GM19324 (cell line): ENCODE results near the gene RNF157.
"Not testable (repeated sequence)": the region's sequence is repeated elsewhere in the genome, so short reads cannot be mapped to it uniquely, and the experiment has no call there.

Experiments
- ATAC-seq: cut with Tn5 transposase; IDR thresholded peaks from one replicate; pipeline ENCODE4 v1.9.1; 2021; ENCODE audit warnings: mild to moderate bottlenecking, moderate library complexity; ENCODE audit not compliant: unreplicated experiment, low FRiP score

Gene RNF157

DNA sequence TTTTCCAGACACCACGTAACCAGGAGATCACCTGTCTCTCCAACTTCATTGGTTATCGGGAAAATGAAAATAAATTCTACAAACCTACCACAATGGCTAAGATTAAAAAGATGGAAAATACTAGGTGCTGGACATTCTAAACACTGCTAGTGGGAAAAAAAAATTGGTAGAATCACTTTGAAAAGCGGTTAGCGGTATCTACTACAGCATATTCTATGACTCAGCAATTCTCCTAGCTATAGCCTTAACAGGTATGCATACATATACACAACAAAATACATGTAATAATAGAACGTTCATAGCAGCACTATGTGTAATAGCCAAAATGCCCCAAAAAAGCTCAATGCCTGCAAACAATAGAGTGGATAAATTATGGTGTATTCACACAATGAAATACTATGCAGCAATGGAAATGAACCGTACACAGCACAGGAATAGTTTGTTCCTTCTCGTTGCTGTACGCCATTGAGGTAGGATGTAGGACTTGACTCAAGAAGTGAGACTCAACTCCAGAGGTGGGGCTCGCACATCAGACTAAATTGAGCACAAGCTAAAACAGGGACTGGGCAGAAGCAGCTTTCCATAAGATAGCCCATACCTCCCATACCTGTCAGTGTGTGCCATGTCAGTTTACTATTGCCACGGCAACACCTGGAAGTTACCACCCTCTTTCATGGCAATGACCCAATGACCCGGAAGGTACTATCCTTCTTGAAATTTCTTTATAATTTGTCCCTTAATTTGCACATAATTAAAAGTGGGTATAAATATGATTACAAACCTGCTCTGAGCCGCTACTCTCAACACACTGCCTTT lies 44.8 kb downstream of the RNF157 start:
- ATAC-seq: no peak

DNA sequence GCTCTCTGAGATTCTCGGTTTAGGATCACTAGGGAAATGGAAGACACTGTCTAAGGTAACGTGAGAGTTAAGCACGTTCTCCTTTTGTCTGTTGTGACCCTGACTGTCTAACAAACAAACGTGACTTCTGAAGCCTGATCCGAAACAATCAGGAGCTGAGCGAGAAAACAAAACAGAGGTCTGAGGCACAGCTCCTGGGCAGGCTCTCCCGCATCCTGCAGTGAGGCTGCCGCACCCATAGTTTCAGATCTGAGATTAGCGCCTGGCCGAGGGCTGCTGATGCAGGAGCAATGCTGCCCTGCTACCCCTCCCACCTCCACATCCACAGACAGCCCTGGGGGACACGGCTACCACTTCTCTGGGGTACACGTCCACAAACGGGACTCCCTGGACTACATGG lies 46.7 kb downstream of the RNF157 start:
- ATAC-seq: no peak

DNA sequence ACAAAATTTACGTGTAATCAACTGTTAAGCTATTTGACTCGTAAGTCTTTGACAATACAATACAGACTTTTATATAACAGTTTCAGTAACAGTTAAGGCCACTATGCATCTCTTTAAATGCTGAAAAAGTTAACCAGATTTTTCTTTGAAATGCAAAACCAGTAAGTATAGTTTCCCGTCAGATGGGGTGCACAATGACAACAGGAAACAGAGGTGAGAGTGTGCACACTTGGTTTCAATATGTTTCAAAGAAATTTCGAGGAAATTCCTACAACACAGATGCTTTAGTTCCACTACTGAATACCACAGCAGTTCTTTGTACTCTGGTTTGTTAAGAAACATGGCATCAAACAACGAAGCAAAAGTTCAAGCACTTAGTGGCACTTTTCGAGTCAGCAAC lies 48.4 kb downstream of the RNF157 start:
- ATAC-seq: peak; percentile 43

DNA sequence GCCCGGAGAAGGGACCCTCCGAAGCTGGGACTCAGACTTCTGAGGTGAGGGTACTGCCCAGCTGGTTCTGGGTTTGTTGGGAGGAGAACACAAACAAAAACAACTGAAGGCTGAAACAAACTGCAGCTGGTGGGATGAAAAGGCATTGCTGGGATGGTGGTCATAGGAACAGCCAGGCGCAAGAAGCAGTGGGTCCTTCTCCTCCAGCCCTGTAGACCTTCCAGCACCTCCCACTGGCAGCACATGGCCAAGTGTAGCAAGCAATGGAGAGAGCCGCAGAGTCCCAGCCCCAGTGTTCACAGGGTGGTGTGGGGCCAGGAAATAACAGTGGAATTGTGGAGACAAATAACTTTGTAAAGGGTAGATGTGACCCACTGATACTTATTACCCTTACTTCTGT lies 50.6 kb downstream of the RNF157 start:
- no peak for ATAC-seq

DNA sequence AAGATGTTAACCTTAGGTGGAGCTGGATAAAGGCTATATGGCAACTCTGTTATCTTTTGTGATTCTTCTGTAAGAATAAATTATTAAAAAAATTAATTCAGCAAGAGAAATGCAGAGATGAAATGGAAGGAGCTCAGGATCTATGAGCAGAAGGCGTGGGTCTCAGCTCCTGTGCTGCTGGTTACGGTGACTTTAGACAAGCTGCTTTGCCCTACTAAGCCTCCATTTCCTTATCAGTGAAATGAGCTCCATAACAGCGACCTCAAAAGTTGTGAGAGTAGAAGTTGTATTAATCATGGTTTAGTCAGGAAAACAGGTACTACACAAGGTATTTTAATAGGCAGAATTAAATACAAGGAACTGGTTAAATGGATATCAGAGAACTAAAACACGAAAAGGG lies 51.0 kb downstream of the RNF157 start:
- no peak for ATAC-seq

DNA sequence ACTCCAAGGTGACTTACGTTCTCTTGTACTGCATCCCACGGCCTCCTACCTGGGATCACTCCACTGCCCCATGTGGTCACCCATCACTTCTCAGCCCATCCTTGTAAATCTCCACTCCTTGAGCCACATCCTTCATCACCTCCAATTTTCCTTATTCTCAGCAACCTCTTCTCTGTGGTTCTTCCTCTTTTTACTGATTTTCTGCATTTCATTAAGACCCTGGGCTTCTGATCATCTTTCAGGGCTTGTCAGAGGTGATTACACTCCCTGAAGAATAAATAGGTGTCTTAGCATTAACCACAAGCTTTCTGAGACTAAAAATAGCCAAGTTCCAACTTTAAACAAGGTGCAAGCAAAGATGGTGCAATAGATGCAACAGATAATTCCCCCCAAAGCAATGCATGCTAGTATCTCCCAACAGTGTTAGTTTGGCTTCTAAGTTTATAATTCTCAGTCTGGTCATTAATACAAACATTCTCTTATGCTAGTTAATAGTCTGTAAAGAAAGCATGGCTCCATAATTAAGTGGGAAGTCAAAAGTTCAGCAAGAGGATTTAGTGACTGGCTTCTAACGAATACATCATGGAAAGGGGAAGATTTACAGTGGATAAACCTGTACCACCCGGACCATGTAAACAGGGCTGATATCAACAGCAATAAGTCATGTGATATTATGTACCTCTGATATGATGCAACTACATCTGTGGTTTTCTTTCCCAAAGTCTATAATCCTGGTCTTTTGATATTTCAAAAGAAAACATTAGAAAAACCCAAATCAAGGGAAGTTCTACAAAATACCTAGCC lies 51.9 kb downstream of the RNF157 start:
- ATAC-seq: no peak

DNA sequence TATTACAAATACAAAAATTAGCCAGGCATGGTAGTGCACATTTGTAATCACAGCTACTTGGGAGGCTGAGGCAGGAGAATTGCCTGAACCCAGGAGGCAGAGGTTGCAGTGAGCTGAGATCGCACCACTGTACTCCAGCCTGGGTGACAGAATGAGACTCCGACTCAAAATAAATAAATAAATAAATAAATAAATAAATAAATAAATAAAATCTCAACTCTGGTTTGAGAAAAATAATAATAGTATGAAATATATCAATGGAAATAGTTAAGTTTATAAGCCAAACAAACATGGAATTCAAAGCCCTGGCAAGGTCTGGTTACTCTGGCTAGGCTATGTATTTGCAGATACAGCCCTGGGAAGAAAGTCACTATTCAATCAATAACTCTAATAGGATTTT lies 53.5 kb downstream of the RNF157 start:
- not testable (repeated sequence) for ATAC-seq

DNA sequence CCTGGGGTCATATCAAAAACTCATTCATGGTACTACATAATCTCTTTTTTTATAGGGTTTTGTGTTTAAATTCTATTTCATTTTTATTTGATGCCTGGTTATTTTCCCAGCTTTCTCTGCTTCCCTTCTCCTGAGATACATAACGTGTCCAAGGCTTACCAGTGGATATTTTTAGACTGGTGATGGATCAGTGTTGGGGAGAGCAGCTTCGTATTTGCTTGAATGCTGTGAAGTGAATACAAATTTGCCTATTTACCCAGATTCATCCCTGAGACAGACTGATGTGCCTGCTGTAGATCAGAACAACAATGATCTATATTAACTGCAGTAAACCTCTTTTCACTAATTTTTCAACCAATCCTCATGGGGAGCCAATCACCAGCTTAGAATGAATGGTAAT lies 56.0 kb downstream of the RNF157 start:
- no peak for ATAC-seq

DNA sequence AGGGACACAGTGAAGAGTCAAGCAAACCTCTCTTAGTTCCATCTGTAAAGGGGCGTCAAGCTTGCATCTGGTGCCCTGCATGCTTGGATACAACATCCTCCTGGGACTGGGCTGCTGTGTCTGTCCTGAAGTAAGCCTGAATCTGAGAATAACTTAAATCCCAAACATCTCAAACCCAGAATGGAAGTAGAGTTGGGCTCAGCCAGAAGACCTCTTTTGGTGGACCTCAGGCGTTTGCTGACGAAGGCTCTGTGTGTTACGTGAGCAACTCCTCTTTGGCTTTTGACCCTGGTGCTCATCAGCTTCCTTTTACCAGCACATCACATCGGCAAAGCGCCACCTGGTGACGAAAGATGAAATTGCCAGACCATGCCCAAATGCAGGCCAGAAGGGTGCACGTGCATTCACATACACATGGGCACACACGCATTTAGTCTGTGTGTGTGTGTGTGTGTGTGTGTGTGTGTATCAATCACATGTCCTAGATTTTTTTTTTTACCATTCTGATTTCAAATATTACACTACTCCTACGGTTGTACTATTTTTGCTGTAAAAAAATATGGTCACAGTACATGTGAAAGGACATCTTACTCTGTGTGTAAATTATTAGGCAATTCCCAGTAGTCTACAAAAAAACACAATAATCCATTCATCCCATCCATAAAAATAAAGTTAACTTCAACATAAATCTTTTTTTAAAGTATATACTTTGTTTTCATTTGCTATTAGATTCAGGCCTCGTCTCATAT lies 58.1 kb downstream of the RNF157 start:
- ATAC-seq: peak; percentile 47

DNA sequence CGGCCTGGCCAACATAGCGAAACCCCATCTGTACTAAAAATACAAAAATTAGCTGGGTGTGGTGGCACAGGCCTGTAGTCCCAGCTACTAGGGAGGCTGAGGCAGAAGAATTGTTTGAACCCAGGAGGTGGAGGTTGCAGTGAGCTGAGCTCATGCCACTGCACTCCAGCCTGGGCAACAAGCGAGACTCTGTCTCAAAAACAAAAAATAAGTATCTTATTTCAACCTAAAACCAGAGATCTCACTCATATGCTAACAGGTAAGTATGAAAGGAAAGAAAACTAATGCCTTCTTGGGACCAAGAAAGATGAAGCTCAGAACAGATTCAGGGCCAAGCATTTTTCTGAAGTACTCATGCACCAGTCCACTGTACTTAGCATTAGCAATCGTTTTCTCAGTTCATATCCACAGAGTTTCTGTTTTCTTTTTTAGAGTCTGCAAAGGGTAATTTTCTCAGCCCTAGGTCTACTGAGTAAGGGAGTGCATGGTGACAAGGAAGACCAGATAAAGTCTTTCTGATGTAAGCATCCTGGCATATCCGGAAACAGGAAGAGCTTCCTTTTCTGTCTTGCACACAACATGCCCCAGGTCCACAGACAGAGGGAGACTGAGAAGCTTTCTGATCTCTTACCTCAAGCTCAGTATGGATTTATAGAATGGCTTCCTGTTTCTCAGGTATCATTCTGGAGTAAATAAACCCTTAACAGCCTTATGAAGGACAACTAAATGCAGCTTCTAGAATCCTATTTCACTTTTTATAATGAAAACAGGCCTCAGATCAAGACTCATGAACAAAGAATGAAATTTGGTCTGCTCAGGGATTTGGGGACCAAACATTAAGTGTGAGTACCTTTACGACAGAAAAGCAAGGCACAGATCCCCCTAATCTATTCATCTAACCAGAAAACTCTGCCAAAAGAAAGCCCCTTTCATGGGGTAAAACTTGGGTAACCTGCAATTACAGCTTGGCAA lies 60.5 kb downstream of the RNF157 start:
- ATAC-seq: no peak

DNA sequence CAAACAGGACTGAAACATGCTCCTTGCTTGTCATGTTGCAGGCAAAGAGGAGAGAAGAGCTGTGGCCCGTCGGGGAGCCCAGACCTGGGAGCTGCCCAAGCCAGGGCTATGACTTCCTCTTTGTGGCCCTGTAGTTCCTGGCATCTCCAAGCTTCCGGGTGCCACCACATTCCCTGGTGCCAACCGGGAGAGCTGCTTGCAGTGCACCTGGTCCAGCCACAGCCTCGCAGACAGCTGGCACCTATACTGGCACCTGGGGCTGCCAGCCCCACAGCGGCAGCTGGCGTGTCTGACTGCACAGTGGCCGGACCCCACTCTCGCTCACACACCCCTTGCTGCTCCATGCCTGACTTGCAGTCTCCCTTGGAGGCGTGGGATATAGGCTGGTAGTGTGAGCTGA lies 62.2 kb downstream of the RNF157 start:
- ATAC-seq: no peak

DNA sequence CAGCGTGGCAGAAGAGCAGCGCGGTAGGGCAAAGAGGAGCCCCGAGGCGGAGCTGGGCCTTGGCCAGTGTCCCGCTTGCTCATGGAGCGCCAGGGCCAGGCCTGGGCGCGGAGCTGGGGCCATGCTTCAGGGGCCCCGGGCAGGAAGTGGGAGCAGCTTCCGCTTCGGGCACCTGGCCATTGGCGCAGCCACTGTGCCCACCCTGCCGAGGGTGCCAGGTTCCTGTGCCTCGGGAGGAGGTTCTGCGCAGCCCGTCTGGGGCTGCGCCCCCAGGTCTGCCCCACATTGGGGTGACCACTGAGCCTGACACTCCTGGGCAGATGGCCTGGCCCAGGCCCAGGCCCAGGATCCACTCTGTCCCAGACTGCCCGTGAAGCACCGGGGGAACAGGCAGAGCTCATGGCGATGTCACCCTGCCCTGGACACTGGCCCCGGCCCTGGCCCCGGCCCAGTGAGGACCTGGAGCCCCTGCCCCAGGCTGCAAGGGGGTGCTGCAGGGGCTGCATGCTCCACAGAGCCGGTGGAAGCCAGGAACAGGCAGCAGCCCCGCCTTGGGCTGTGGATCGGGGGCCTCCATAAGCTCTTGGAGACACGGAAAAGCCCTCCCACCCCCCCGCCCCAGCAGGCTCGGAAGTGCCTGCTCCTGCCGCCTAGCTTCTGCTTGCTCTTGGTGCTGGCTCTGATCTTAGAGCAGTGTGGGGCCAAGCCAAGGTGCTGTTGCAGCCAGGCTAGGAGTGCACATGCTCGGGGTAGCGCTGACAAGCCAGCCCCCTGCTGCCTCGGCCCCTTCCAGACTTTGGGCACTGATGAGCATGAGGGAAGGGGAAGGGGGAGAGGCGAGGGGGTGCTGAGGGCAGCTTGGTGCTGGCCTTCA lies 63.4 kb downstream of the RNF157 start:
- ATAC-seq: no peak

DNA sequence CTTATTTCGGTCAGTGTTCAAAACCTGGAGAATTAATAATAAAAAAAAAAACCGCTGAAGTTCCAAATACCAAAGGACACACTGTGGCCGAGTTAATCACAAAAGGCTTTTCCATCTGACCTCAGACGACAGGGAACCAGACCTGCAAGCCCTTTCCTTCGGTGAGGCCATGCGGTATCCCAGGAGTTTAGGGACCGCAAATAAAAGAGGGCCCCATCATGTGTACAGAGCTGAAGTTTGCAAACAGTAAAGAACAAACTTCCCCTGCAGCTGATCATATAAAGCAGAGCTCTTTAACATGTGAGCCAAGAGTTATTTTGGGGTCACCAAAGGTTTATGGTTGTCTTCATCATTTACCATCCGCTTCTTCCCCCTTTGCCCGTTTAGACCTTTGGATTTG lies 66.3 kb downstream of the RNF157 start:
- ATAC-seq: no peak

DNA sequence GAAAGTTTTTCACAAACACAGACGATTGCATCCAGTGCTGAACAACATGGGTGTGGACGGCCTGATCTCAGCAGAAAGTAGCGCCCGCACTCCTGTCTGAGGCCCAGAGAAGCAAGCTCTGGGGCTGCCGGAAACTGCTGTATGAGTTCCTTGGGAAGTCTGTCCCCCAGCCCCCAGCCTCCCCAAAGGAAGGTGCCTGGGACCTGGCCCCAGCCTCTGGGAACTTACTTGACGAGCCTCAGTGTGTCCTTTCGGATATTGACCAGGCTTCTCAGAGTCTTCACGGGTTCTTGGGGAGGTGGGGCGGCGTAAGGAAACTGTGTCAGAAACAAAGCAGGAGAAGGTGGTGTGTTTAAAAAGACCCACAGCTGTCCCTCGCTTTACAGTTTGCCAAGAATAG lies 66.8 kb downstream of the RNF157 start:
- no peak for ATAC-seq

DNA sequence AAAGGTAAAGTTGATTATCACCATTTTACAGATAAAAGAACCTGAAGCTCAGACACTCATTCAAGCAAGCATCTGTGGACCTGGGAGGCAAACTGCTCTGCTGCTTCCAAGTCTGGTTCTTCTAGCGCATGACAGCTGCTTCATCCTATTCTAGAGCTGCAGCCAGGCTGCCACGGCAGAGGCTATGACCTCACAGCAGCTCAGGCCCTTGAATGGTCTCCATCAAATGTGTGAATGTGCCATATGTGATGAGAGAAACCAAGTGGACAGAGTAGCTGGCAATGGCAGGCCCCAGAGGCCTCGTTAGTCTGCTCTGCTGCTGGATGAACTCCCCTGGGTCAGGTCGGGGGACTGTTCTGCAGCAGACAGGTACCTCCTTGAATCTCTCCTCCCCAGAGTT lies 68.6 kb downstream of the RNF157 start:
- no peak for ATAC-seq

DNA sequence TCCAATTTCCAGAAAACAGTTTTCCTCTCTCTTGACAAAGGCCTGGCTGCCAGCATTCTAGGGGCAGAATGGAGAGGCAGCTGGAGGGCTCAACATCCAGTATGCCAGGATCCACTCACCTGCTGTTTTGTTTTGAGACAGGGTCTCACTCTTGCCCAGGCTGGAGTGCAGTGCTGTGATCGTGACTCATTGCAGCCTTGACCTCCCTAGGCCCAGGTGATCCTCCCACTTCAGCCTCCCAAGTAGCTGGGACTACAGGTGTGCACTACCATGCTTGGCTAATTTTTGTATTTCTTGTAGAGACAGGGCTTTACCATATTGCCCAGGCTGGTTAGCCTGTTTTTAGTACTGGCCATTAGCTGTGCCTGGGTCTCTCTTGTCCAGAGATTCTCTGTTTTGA lies 70.2 kb downstream of the RNF157 start:
- ATAC-seq: no peak

DNA sequence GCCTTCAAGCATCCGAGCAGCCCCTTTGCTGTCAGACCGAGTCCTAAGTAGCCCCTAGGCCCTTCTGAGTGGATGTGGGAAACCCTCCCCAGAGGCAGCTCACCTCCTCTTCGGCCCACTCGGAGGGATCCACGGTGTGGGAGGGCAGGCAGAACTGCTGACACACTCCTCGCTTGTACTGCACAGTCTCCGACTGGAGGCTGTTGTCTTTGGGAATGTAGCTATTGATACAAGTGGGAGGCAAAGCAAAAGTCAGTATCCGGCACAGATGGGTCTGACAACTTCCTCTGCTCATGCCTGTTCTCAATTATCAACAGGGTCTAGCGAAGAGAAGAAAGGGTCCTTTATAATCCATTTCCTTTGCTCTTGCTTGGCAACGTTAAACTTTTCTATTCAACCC lies 73.4 kb downstream of the RNF157 start:
- no peak for ATAC-seq

DNA sequence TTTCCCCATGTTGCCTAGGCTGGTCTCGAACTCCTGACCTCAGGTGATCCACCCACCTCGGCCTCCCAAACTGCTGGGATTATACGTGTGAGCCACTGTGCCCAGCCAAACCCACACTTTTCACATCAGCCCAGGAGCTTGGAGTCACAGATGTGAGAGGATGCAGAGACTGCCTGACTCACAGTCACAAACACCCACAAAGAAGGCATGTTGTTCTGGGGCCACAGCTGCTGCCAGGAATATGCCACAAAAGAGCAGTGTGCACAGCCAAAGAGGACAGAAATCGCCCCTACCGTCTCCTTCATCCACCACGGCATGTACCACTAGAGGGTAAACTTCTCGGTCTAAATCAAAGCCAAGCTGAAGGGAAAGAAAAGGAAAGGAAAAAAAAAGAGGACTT lies 74.1 kb downstream of the RNF157 start:
- no peak for ATAC-seq

DNA sequence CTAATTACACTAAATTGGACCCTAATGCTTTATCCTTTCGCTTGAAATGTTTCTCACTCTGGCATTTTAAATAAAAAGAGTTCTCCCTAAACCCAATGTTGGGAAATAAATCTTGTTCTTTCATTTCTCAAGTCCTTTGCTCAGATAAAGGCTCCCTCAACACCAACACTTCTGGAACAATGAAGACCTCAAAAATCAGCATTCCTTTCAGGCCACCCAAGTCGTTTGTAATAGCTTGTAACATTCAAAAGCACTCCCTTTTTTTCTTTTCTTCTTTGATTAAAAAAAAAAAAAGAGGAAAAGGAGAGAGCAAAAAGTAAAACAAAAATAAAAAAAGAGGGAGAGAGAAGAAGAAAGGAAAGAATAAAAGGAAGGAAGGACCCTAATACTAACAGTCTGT lies 76.0 kb downstream of the RNF157 start:
- ATAC-seq: no peak
